ENCODE data around the gene PICK1. TPM values are rescaled to one million over a fixed set of nuclear protein-coding genes. Genes with fewer than 3 reads are reported as not detected.

Gene PICK1
- total and polyA plus RNA-seq, 2 of the 8 experiments (the other 6 are each of a cell fraction or from before 2014, with no cell fraction given): 20.4 to 22.9 TPM

- TF ChIP-seq RNF2 (IDR thresholded peaks at IDR 0.05; ENCODE audit: borderline replicate concordance, low read depth, low read length, missing control alignments, poor library complexity, severe bottlenecking) (no peak), SIX5 (IDR thresholded peaks at IDR 0.05; ENCODE audit: low read depth, low read length) (no peak), KDM1A (IDR thresholded peaks at IDR 0.05; ENCODE audit: borderline replicate concordance, low read length) (peak; percentile 96), POLR2AphosphoS5 (IDR thresholded peaks at IDR 0.05; ENCODE audit: low read depth, low read length) (no peak; the same call in 1 of the 2 replicates), EGR1 (IDR thresholded peaks at IDR 0.05; ENCODE audit: borderline replicate concordance, low read depth, low read length) (no peak), TBP (IDR thresholded peaks at IDR 0.05; ENCODE audit: low read depth, low read length) (no peak), MAFK (IDR thresholded peaks at IDR 0.05; ENCODE audit: low read depth, low read length) (no peak), USF2 (IDR thresholded peaks at IDR 0.05; ENCODE audit: low read length) (no peak), PHF8 (conservative IDR thresholded peaks at IDR 0.05; ENCODE audit: low read depth, low read length) (no peak), CTBP2 (IDR thresholded peaks at IDR 0.05; ENCODE audit: borderline replicate concordance, insufficient read depth, insufficient read length, low read length) (no peak), SP4 (IDR thresholded peaks at IDR 0.05; ENCODE audit: low read length) (no peak), POLR2A (IDR thresholded peaks at IDR 0.05; ENCODE audit: control extremely low read depth in 1 of 2, low read depth in 2 of 2, low read length in 2 of 2) (no peak)
Observed at GRCh38 chr22:38088629-38089473, 31.6 kb downstream of the PICK1 start (continued).
